Anterior cingulate cortex (tissue), 58 donors: ENCODE results near the gene SPC25.
"Not testable (repeated sequence)": the region's sequence is repeated elsewhere in the genome, so short reads cannot be mapped to it uniquely, and the experiment has no call there.

ENCODE experiments used
- DNase-seq, 58 donors: peaks; one replicate each; lab custom pipeline; 2025; lab: John Stamatoyannopoulos, UW

The SPC25 gene

GRCh38 chr2:168890006-168890782 is at the start of gene SPC25:
Gene SPC25 (minus strand): TSS chr2:168890430. CDS start chr2:168889519, 911 bp downstream.
- peak in 57 of 58 donors; percentile 12 to 88 (median 73) for DNase-seq

- DNase-seq = no peak
These were observed 49.7 kb upstream of the SPC25 start for GRCh38 chr2:168939918-168940317.

- DNase-seq = no peak
These were observed 48.8 kb upstream of the SPC25 start for GRCh38 chr2:168939061-168939460.

- no peak for DNase-seq
These were observed 45.8 kb upstream of the SPC25 start for GRCh38 chr2:168935810-168936581.

- no peak for DNase-seq
These were observed 44.6 kb upstream of the SPC25 start for GRCh38 chr2:168934826-168935225.

GRCh38 chr2:168932174-168932573 is 41.9 kb upstream of the SPC25 start:
- not testable (repeated sequence) for DNase-seq

- DNase-seq = no peak
These were observed 40.0 kb upstream of the SPC25 start for GRCh38 chr2:168930242-168930641.

- DNase-seq = no peak
These were observed 38.8 kb upstream of the SPC25 start for GRCh38 chr2:168929031-168929430.

GRCh38 chr2:168928113-168928831 is 38.0 kb upstream of the SPC25 start:
- no peak for DNase-seq

- DNase-seq = no peak
These were observed 36.6 kb upstream of the SPC25 start for GRCh38 chr2:168926621-168927386.

- no peak for DNase-seq
These were observed 30.4 kb upstream of the SPC25 start for GRCh38 chr2:168920504-168921157.

GRCh38 chr2:168916331-168916675 is 26.1 kb upstream of the SPC25 start:
- DNase-seq = no peak

GRCh38 chr2:168915441-168916330 is 25.5 kb upstream of the SPC25 start:
- DNase-seq = peak in 9 of 58 donors; percentile 1 to 43 (median 8)

- no peak for DNase-seq
These were observed 23.3 kb upstream of the SPC25 start for GRCh38 chr2:168913495-168913894.

GRCh38 chr2:168912901-168913369 is 22.7 kb upstream of the SPC25 start:
- DNase-seq = peak in 45 of 58 donors; percentile 3 to 70 (median 21)

- DNase-seq = peak in 1 of 58 donors; percentile 11
These were observed 22.2 kb upstream of the SPC25 start for GRCh38 chr2:168912466-168912865.

- no peak for DNase-seq
These were observed 20.1 kb upstream of the SPC25 start for GRCh38 chr2:168910330-168910729.

GRCh38 chr2:168907940-168908662 is 17.9 kb upstream of the SPC25 start:
- DNase-seq = no peak
